Chondrocyte (in vitro differentiated cells): ENCODE data around the gene LRRC42. TPM values are rescaled to one million over a fixed set of nuclear protein-coding genes. Genes with fewer than 3 reads are reported as not detected.

Experiments used
- DNase-seq: peaks from one replicate; pipeline ENCODE4 v3.0.0; 2021; ENCODE audit warnings: mixed read lengths, low spot score
- H3K27ac Mint-ChIP-seq: one replicate; pipeline ENCODE4 v1.8.0; 2021; ENCODE audit warnings: mild to moderate bottlenecking, moderate library complexity, mixed read lengths; ENCODE audit not compliant: unreplicated experiment
- H3K27me3 Mint-ChIP-seq: 2 replicates; pipeline ENCODE4 v1.8.0; 2021; ENCODE audit warnings: low read depth, mixed read lengths
- H3K36me3 Mint-ChIP-seq: 2 replicates; pipeline ENCODE4 v1.8.0; 2021; ENCODE audit warnings: low read depth, mixed read lengths
- H3K4me1 Mint-ChIP-seq: 2 replicates; pipeline ENCODE4 v1.8.0; 2021; ENCODE audit warnings: low read depth, mild to moderate bottlenecking, mixed read lengths
- H3K4me3 Mint-ChIP-seq: one replicate; pipeline ENCODE4 v1.8.0; 2021; ENCODE audit warnings: mild to moderate bottlenecking, moderate library complexity, mixed read lengths; ENCODE audit not compliant: unreplicated experiment
- H3K9me3 Mint-ChIP-seq: 2 replicates; pipeline ENCODE4 v1.8.0; 2021; ENCODE audit warnings: low read depth, mixed read lengths
- total RNA-seq: library from RNA; stranded (reverse); gene quantifications from 3 replicates; pipeline ENCODE4 v1.2.1, GENCODE V29; 2021
- TF ChIP-seq, protein P1 (sequence below): fragments of 200-600 bp; sonication (generic); IDR thresholded peaks from 2 replicates; pipeline ENCODE4 v1.5.0; 2021; ENCODE audit warnings: antibody characterized with exemption, mild to moderate bottlenecking, moderate library complexity

LRRC42 gene
- total RNA-seq, 1 donor from 2014 or later = 37.6 TPM

DNA sequence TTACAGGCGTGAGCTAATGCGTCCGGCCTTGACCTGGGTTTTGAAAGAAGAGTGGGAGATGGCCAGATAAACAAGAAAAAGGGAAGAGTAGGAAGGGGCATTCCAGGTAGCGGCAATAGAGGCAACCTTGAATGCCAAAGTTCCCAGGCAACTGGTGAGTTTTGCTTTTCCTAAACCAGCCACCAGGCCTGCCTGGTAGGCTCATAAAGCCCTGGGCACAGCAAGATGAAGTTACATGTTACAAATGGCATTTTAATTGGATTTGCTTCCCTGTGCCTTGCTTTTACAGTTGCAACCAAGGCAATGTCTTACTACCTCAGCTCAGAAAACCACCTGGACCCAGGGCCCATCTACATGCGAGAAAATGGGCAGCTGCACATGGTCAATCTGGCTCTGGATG lies 5.5 kb downstream of the LRRC42 start:
- TF ChIP-seq, protein P1, sequence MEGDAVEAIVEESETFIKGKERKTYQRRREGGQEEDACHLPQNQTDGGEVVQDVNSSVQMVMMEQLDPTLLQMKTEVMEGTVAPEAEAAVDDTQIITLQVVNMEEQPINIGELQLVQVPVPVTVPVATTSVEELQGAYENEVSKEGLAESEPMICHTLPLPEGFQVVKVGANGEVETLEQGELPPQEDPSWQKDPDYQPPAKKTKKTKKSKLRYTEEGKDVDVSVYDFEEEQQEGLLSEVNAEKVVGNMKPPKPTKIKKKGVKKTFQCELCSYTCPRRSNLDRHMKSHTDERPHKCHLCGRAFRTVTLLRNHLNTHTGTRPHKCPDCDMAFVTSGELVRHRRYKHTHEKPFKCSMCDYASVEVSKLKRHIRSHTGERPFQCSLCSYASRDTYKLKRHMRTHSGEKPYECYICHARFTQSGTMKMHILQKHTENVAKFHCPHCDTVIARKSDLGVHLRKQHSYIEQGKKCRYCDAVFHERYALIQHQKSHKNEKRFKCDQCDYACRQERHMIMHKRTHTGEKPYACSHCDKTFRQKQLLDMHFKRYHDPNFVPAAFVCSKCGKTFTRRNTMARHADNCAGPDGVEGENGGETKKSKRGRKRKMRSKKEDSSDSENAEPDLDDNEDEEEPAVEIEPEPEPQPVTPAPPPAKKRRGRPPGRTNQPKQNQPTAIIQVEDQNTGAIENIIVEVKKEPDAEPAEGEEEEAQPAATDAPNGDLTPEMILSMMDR = no peak
- Mint-ChIP-seq H3K4me1 (peaks cover 42% of the 10 kb centered on the region), H3K4me3 (no peak overlapping the region), H3K36me3 (peaks cover 5% of the 10 kb centered on the region), H3K27ac (no peak overlapping the region), H3K27me3 (no peaks in the 10 kb centered on the region), H3K9me3 (no peaks in the 10 kb centered on the region)
- no peak for DNase-seq

GRCh38 chr1:53954128-53954527 lies 8.0 kb downstream of the LRRC42 start:
- Mint-ChIP-seq H3K9me3 (no peaks in the 10 kb centered on the region), H3K36me3 (peaks cover 10% of the 10 kb centered on the region), H3K4me3 (no peak overlapping the region), H3K4me1 (peaks cover 26% of the 10 kb centered on the region), H3K27ac (no peak overlapping the region), H3K27me3 (no peaks in the 10 kb centered on the region)
- TF ChIP-seq, protein P1 = no peak
- DNase-seq = no peak

DNA sequence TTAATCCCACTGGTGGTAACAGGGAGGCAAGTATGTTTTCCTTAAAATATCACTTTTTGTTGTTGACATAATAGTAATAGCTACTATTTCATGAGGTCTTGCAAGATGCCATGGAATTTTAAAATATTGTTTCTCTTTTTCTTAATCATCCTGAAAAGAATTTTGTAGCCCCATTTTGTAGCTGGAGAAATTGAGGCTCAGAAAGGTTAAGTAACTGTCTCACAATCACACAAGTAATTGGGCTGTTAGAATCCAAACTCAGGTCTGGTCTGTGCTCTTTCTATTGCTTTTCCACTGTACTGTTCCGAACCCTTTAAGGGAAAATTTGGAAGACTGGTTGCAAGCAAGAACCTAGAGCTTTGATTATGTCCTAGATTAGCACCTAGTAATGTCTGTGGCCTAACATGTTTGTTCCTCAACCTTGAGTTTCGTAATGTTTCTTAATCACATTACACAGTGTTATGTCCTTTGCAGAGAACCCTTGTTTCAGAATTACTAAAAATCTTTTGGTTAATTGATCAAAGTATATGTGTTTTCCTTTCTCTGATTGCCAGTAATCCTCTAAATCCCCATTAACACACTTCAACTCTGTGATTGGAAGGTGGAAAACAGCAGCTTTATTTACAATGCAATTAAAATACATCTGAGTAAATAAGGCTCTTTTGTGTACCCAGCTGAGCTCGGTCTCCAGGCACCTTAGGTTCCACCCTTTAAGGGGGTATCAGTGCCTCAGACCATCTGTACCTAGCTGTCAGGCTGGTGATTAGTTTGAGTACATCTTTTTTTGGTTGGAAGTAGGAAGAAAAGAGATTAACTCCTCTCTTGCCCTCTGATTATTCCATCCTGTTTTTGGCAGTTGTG lies 10.4 kb downstream of the LRRC42 start:
- Mint-ChIP-seq H3K9me3 (no peaks in the 10 kb centered on the region), H3K4me1 (peaks cover 16% of the 10 kb centered on the region), H3K27ac (peak overlapping the region; percentile 79), H3K4me3 (no peak overlapping the region), H3K27me3 (no peaks in the 10 kb centered on the region), H3K36me3 (peaks cover 14% of the 10 kb centered on the region)
- no peak for DNase-seq
- TF ChIP-seq, protein P1 = no peak

GRCh38 chr1:53957194-53957818 lies 11.2 kb downstream of the LRRC42 start:
- peak overlapping the region; percentile 79 for H3K27ac Mint-ChIP-seq
- no peaks in the 10 kb centered on the region for H3K27me3 Mint-ChIP-seq
- DNase-seq = no peak
- peaks cover 18% of the 10 kb centered on the region for H3K36me3 Mint-ChIP-seq
- no peak overlapping the region for H3K4me3 Mint-ChIP-seq
- TF ChIP-seq, protein P1 = no peak
- peaks cover 16% of the 10 kb centered on the region for H3K4me1 Mint-ChIP-seq
- no peaks in the 10 kb centered on the region for H3K9me3 Mint-ChIP-seq

DNA sequence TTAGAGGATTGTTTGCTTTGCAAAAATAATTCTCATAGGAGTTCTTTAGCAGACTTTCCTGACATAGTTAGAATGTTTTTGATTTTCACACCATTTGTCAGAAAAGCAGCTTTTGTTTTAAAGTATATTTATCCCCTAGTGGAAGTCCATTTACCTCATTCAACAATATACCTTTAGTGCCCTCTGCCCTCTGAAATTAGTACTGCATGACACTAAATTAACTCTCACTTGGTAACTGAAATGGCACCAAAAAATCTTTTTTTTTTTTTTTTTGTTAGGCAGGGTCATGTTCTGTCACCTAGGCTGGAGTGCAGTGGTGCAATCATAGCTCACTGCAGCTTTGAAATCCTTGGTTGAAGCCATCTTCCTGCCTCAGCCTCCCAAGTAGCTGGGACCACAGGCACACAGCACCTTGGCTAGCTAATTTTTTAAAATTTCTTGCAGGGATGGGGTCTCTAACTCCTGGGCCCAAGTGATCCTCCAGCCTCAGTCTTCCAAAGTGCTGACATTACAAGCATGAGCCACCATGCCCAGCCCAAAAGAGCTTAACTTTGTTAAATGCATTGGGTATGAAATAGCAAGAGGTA lies 13.6 kb downstream of the LRRC42 start:
- TF ChIP-seq, protein P1 = peak; percentile 75
- H3K27ac Mint-ChIP-seq = no peak overlapping the region
- H3K36me3 Mint-ChIP-seq = peaks cover 25% of the 10 kb centered on the region
- DNase-seq = no peak
- H3K9me3 Mint-ChIP-seq = no peaks in the 10 kb centered on the region
- no peaks in the 10 kb centered on the region for H3K27me3 Mint-ChIP-seq
- peaks cover 20% of the 10 kb centered on the region for H3K4me1 Mint-ChIP-seq
- no peak overlapping the region for H3K4me3 Mint-ChIP-seq
